ENCODE data around the gene ZNF44. TPM values are rescaled to one million over a fixed set of nuclear protein-coding genes. Genes with fewer than 3 reads are reported as not detected.

ZNF44 gene
- total RNA-seq, 1 experiment from 2014 or later, result 3.6 TPM

DNA sequence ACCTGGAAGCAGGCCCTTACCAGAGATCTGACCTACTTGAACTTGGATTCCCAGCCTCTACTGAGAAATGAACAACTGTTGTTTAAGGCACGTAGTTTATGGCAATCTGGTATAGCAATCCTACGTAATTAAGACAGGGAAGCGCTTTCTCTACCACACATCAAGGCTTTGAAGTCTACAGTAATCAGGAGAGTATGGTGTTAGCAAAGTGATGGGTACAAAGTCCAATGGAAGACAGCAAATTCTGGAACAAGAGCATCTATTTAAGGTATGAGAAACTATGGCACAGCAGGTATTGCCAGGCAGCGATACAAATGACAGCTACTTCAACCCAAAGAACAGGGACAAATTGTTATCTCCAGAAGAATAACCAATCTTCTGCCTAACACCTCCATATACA, 35.7 kb upstream of the ZNF44 start:
- H3K9me3 ChIP-seq (ENCODE audit: control insufficient read depth in 1 of 2, insufficient read depth in 1 of 2, low read depth in 1 of 2, low read length in 2 of 2), result no peaks in the 10 kb centered on the region; a peak in 2 of 4 replicates
- TF ChIP-seq CEBPB (IDR thresholded peaks at IDR 0.05; ENCODE audit: low read depth) (no peak), JUND (IDR thresholded peaks at IDR 0.05) (no peak), POLR2A (IDR thresholded peaks at IDR 0.05; ENCODE audit: borderline replicate concordance, extremely low read depth, insufficient read depth, insufficient read length) (no peak), ZNF274 (IDR thresholded peaks at IDR 0.05; ENCODE audit: low read depth, low read length) (no peak), REST (IDR thresholded peaks at IDR 0.05; ENCODE audit: low read depth) (no peak)
- no peak overlapping the region for H3K4me2 ChIP-seq (ENCODE audit: low read length)
- intact Hi-C loops (cut with micrococcal nuclease), result no loop called here
- ATAC-seq (no peak), DNase-seq (ENCODE audit: low read depth, low spot score) (no peak)
- ChIA-PET POLR2A (no interaction called here), CTCF (no interaction called here), RAD21 (ENCODE audit: low non-redundant PET in 1 of 2, low total read pairs in 2 of 2, uncharacterized antibody in 2 of 2, unreplicated experiment in 2 of 2) (no interaction called here)
- no peaks in the 10 kb centered on the region for H3K27me3 ChIP-seq (ENCODE audit: insufficient read depth, low read length)
- no peaks in the 10 kb centered on the region for H3K36me3 ChIP-seq (ENCODE audit: control insufficient read depth in 1 of 2, insufficient read depth in 2 of 2, low read length in 2 of 2)
- H4K20me1 ChIP-seq (ENCODE audit: insufficient read depth), result no peaks in the 10 kb centered on the region
- no peaks in the 10 kb centered on the region for H3K9me2 ChIP-seq (ENCODE audit: insufficient read depth)
- H3K4me3 ChIP-seq (replicated peaks in 1 of 2; ENCODE audit: low read depth in 1 of 2, low read length in 2 of 2), result no peak overlapping the region
- no peaks in the 10 kb centered on the region for H3K4me1 ChIP-seq (ENCODE audit: control insufficient read depth in 1 of 2, insufficient read depth in 2 of 2, low read length in 2 of 2)
- H3K9ac ChIP-seq (ENCODE audit: low read length), result no peak overlapping the region
- no peak overlapping the region for H2AFZ ChIP-seq (ENCODE audit: low read depth, low read length, poor library complexity, severe bottlenecking)
- no peaks in the 10 kb centered on the region for H3K79me2 ChIP-seq (ENCODE audit: insufficient read depth, low read length)
- no peak overlapping the region for H3K27ac ChIP-seq (ENCODE audit: low read depth, low read length)
- BruUV-seq (replicated peaks), result no TSS peak

GRCh38 chr19:12325690-12326089, 31.0 kb upstream of the ZNF44 start:
- Histone ChIP-seq H3K9ac (ENCODE audit: low read length) (no peak overlapping the region), H3K79me2 (ENCODE audit: insufficient read depth, low read length) (no peaks in the 10 kb centered on the region), H3K9me3 (ENCODE audit: control insufficient read depth in 1 of 2, insufficient read depth in 1 of 2, low read depth in 1 of 2, low read length in 2 of 2) (peaks cover 0 to 10% of the 10 kb centered on the region in 2 experiments; a peak in 2 of 4 replicates), H3K4me3 (replicated peaks in 1 of 2; ENCODE audit: low read depth in 1 of 2, low read length in 2 of 2) (no peak overlapping the region), H3K27ac (ENCODE audit: low read depth, low read length) (no peak overlapping the region), H3K36me3 (ENCODE audit: control insufficient read depth in 1 of 2, insufficient read depth in 2 of 2, low read length in 2 of 2) (no peaks in the 10 kb centered on the region), H3K27me3 (ENCODE audit: insufficient read depth, low read length) (no peaks in the 10 kb centered on the region), H4K20me1 (ENCODE audit: insufficient read depth) (no peaks in the 10 kb centered on the region), H3K9me2 (ENCODE audit: insufficient read depth) (no peaks in the 10 kb centered on the region), H3K4me2 (ENCODE audit: low read length) (no peak overlapping the region), H2AFZ (ENCODE audit: low read depth, low read length, poor library complexity, severe bottlenecking) (no peak overlapping the region), H3K4me1 (ENCODE audit: control insufficient read depth in 1 of 2, insufficient read depth in 2 of 2, low read length in 2 of 2) (no peaks in the 10 kb centered on the region)
- ChIA-PET RAD21 (ENCODE audit: low non-redundant PET in 1 of 2, low total read pairs in 2 of 2, uncharacterized antibody in 2 of 2, unreplicated experiment in 2 of 2) (no interaction called here), CTCF (no interaction called here), POLR2A (no interaction called here)
- no peak for ATAC-seq
- no TSS peak for BruUV-seq (replicated peaks)
- DNase-seq (ENCODE audit: low read depth, low spot score), result no peak
- TF ChIP-seq SP1 (IDR thresholded peaks at IDR 0.05; ENCODE audit: low read depth) (no peak), REST (IDR thresholded peaks at IDR 0.05; ENCODE audit: low read depth) (no peak), JUND (IDR thresholded peaks at IDR 0.05) (no peak), SRF (IDR thresholded peaks at IDR 0.05; ENCODE audit: low read depth) (no peak), FOSL1 (IDR thresholded peaks at IDR 0.05; ENCODE audit: low read depth) (no peak), CBX3 (IDR thresholded peaks at IDR 0.05; ENCODE audit: low read depth) (no peak), POLR2A (IDR thresholded peaks at IDR 0.05; ENCODE audit: borderline replicate concordance, extremely low read depth, insufficient read depth, insufficient read length) (no peak)
- TF ChIP-seq, protein P1, sequence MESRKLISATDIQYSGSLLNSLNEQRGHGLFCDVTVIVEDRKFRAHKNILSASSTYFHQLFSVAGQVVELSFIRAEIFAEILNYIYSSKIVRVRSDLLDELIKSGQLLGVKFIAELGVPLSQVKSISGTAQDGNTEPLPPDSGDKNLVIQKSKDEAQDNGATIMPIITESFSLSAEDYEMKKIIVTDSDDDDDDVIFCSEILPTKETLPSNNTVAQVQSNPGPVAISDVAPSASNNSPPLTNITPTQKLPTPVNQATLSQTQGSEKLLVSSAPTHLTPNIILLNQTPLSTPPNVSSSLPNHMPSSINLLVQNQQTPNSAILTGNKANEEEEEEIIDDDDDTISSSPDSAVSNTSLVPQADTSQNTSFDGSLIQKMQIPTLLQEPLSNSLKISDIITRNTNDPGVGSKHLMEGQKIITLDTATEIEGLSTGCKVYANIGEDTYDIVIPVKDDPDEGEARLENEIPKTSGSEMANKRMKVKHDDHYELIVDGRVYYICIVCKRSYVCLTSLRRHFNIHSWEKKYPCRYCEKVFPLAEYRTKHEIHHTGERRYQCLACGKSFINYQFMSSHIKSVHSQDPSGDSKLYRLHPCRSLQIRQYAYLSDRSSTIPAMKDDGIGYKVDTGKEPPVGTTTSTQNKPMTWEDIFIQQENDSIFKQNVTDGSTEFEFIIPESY (IDR thresholded peaks at IDR 0.05; ENCODE audit: extremely low read depth, insufficient replicate concordance, low read length), result no peak
- TF ChIP-seq, protein P2, sequence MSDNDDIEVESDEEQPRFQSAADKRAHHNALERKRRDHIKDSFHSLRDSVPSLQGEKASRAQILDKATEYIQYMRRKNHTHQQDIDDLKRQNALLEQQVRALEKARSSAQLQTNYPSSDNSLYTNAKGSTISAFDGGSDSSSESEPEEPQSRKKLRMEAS (IDR thresholded peaks at IDR 0.05), result no peak
- intact Hi-C loops (cut with micrococcal nuclease), result no loop called here

Measured in HCT116 (cell line).